ENCODE measurements around the gene CSGALNACT2. TPM values are rescaled to one million over a fixed set of nuclear protein-coding genes. Genes with fewer than 3 reads are reported as not detected.

Gene CSGALNACT2
- total RNA-seq, 3 donors from 2014 or later = 21.6 to 35.5 (median 27.8) TPM

DNA sequence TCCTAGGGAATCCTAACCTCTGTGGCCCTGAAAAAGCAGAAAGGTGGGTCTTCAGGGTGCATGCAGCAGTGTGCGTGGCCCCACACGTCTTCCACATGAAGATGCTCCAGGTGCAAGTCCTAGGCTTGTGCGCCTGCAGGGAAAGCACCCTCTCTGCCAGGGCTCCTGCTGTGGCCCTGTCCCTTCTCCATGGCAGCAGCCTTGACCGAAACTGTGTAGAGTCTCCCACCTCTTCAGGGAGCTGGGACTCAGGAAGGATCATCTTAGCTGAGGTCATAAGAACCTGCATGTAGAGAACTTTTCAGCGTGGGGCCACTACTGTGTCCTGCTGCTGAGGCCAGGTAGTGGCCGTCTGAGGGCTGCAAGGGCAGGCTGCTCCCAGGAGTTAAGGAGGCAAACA is 6.3 kb upstream of the CSGALNACT2 start:
- Histone ChIP-seq H3K9me3 (no peaks in the 10 kb centered on the region), H3K4me1 (no peaks in the 10 kb centered on the region), H3K27ac (no peak overlapping the region), H3K27me3 (no peaks in the 10 kb centered on the region), H3K36me3 (no peaks in the 10 kb centered on the region), H3K4me3 (no peak overlapping the region)
- no peak for TF ChIP-seq POLR2A (IDR thresholded peaks at IDR 0.05)
- TF ChIP-seq, protein P1, sequence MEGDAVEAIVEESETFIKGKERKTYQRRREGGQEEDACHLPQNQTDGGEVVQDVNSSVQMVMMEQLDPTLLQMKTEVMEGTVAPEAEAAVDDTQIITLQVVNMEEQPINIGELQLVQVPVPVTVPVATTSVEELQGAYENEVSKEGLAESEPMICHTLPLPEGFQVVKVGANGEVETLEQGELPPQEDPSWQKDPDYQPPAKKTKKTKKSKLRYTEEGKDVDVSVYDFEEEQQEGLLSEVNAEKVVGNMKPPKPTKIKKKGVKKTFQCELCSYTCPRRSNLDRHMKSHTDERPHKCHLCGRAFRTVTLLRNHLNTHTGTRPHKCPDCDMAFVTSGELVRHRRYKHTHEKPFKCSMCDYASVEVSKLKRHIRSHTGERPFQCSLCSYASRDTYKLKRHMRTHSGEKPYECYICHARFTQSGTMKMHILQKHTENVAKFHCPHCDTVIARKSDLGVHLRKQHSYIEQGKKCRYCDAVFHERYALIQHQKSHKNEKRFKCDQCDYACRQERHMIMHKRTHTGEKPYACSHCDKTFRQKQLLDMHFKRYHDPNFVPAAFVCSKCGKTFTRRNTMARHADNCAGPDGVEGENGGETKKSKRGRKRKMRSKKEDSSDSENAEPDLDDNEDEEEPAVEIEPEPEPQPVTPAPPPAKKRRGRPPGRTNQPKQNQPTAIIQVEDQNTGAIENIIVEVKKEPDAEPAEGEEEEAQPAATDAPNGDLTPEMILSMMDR (IDR thresholded peaks at IDR 0.05) = no peak
- no peak for TF ChIP-seq POLR2AphosphoS5 (IDR thresholded peaks at IDR 0.05)
- no peak for DNase-seq (ENCODE audit: low spot score in 2 of 2)
- intact Hi-C loops (cut with DNase I; ENCODE audit: low total_unique reads) = no loop called here

DNA sequence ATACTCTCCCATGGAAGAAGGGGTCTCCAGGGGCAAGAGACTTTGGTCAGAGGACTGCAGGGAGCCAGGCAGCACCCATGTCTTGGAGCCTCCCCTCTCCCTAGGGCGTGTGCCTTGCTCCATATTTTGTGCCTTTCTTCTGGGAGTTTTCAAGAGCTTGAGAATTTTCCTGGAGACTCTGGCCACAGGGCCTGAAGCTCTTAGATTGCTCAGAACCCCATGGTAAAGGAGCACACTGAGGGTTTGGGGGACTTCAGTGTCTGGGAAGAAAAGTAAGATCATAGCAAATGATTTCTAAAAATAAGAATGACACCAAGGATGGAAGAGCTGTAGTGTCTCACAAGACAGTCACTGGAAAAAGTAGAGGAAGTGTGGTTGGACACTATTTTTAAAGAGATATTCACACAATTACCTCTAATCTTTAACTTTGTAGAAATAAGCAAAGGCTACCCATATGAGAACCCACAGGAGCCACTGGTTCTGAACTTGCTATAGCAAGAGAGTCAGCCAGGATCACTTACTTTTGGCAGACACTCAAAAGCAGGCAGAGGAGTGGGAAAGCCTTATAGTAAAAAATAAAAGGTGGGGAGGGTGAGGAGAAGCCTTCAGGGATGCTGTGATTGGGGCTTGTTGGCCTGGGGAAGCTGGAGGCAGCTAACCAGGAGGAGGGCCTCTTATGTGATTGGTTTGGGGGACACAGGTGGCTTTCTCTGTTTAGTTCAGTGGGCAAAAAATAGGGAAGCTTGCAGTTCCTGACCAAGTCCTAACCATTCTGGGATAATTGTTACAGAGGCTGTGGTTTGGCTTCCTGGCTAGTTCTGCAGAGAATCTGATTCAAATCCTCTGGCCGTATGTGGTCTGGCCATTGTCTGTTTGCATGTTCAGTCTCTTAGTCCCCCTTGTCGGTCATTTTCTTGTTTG is 5.1 kb upstream of the CSGALNACT2 start:
- TF ChIP-seq POLR2AphosphoS5 (IDR thresholded peaks at IDR 0.05) = no peak
- no peak for TF ChIP-seq POLR2A (IDR thresholded peaks at IDR 0.05)
- TF ChIP-seq, protein P1 (IDR thresholded peaks at IDR 0.05) = no peak
- Histone ChIP-seq H3K27me3 (no peaks in the 10 kb centered on the region), H3K4me1 (no peaks in the 10 kb centered on the region), H3K27ac (no peak overlapping the region), H3K9me3 (no peaks in the 10 kb centered on the region), H3K4me3 (no peak overlapping the region), H3K36me3 (no peaks in the 10 kb centered on the region)
- intact Hi-C loops (cut with DNase I; ENCODE audit: low total_unique reads) = no loop called here
- DNase-seq (ENCODE audit: low spot score in 2 of 2) = no peak

- peak in 1 of 2 donors; percentile 10 for DNase-seq (ENCODE audit: low spot score in 2 of 2)
- H3K36me3 ChIP-seq = no peaks in the 10 kb centered on the region
- no peak overlapping the region for H3K4me3 ChIP-seq
- TF ChIP-seq POLR2A (IDR thresholded peaks at IDR 0.05) (no peak), POLR2AphosphoS5 (IDR thresholded peaks at IDR 0.05) (no peak)
- TF ChIP-seq, protein P1 (IDR thresholded peaks at IDR 0.05) = no peak
- intact Hi-C loops (cut with DNase I; ENCODE audit: low total_unique reads) = no loop called here
- H3K27me3 ChIP-seq = no peaks in the 10 kb centered on the region
- no peak overlapping the region for H3K27ac ChIP-seq
- H3K4me1 ChIP-seq = no peaks in the 10 kb centered on the region
- H3K9me3 ChIP-seq = no peaks in the 10 kb centered on the region
Measured at GRCh38 chr10:43134126-43134905, 3.9 kb upstream of the CSGALNACT2 start.

GRCh38 chr10:43135064-43135463 is 3.2 kb upstream of the CSGALNACT2 start:
- intact Hi-C loops (cut with DNase I; ENCODE audit: low total_unique reads) = no loop called here
- H3K27ac ChIP-seq = no peak overlapping the region
- no peaks in the 10 kb centered on the region for H3K27me3 ChIP-seq
- TF ChIP-seq POLR2AphosphoS5 (IDR thresholded peaks at IDR 0.05) = no peak
- TF ChIP-seq, protein P1 (IDR thresholded peaks at IDR 0.05) = no peak
- TF ChIP-seq POLR2A (IDR thresholded peaks at IDR 0.05) = no peak
- H3K4me3 ChIP-seq = no peak overlapping the region
- DNase-seq (ENCODE audit: low spot score in 2 of 2) = no peak
- H3K36me3 ChIP-seq = no peaks in the 10 kb centered on the region
- no peaks in the 10 kb centered on the region for H3K4me1 ChIP-seq
- H3K9me3 ChIP-seq = no peaks in the 10 kb centered on the region

DNA sequence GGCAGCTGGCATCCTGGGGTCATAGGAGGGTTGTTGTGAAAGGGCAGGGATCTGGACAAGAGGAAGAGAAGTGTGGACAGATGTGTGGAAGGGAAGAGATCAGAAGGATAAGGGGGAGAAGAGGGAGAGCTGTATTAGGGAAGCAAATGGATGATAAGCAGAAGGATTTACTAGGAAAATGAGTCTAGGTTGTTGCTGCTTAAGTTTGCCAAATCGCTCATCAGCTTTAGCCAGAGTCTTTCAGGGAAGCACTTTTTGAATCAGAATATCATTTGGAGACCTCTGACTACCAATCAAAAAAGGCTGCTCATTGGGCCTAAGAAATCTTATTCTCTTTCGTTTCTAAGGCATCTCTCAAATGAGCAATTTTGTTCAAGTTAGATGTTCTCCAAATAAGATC is 2.6 kb upstream of the CSGALNACT2 start:
- H3K36me3 ChIP-seq = no peaks in the 10 kb centered on the region
- no peaks in the 10 kb centered on the region for H3K4me1 ChIP-seq
- intact Hi-C loops (cut with DNase I; ENCODE audit: low total_unique reads) = no loop called here
- no peaks in the 10 kb centered on the region for H3K9me3 ChIP-seq
- H3K4me3 ChIP-seq = no peak overlapping the region
- no peak overlapping the region for H3K27ac ChIP-seq
- no peak for DNase-seq (ENCODE audit: low spot score in 2 of 2)
- TF ChIP-seq, protein P1 (IDR thresholded peaks at IDR 0.05) = no peak
- TF ChIP-seq POLR2AphosphoS5 (IDR thresholded peaks at IDR 0.05) (no peak), POLR2A (IDR thresholded peaks at IDR 0.05) (no peak)
- H3K27me3 ChIP-seq = no peaks in the 10 kb centered on the region
